ENCODE measurements around the gene KASH5.
"Not testable (repeated sequence)": the region's sequence is repeated elsewhere in the genome, so short reads cannot be mapped to it uniquely, and the experiment has no call there.

Gene KASH5

GRCh38 chr19:49439836-49440235 is 51.8 kb downstream of the KASH5 start:
- DNase-seq: no peak

DNA sequence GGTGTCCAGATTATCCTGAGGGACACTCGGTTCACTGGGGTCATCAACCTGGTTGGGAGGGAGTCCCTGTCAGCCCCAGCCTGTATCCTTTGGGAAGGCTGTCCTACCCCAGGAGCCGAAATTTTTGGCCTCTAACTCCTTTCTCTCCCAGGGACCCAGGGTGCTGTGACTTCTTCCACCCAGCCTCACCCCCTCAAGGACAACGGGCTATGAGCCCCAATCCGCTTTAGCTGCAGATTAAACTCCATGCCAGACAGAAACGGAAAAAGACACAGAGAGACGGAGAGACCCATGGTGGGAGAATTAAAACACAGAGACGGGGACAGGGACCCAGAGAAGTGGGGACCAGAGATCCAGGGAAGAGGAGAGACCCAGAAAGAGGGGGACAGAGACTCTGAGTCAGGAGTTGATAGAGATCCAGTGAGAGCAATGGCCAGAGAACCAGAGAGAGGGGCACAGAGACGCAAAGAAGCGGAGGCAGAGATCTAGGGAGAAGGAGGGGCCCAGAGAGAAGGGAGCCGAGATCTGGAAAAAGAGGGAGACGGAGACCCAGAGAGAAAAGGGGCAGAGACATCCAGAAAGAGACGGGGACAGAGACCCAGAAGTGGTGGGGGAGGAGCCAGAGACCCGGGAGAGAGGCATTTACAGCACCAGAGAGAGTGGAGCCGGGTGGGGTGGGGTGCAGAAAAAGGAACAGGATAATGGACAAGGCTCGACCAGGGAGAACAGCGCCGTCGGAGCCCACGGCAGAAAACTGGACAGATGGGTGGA is 52.6 kb downstream of the KASH5 start:
- DNase-seq: no peak

DNA sequence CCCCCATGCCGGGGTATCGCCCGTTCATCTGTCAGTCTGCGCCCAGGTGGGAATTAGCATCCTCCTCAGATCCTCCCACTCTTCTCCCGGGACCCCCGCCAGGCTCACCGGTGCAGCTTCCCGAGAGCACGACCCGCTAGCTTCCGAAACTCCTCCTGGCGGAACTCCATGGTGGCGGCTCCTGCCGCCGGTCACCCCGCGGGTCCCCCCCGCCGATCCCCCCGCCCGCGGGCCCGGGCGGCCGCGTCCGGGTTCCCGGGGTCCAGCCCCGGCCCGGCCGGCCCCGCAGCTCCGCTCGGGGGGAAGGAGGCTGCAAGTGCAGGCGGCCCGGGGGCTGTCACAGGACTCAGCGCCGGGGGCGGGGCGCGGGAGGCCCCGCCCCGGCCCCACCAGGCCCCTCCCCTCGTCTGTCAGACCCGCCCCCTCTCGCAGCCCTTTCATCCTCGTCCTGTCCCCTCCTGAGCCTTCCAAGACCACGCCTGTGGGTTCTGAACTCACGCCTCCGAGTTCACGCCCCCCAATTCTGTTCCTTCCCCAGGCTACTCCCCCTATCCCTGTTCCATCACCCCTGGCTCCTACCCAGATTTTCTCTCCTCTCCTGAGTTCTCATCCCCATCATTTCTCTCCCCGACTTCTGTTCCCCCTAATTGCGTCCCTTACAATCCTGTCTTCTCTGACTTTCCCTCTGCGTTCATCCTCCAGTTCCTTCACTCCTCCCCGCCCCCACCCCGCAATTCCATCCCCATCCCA is 53.3 kb downstream of the KASH5 start, which contains the start of gene SLC17A7:
Gene SLC17A7, minus strand, starts transcription at position 318 of the 750 bp plus-strand sequence. Its CDS starts 148 bp downstream, at position 170.
- DNase-seq: no peak

DNA sequence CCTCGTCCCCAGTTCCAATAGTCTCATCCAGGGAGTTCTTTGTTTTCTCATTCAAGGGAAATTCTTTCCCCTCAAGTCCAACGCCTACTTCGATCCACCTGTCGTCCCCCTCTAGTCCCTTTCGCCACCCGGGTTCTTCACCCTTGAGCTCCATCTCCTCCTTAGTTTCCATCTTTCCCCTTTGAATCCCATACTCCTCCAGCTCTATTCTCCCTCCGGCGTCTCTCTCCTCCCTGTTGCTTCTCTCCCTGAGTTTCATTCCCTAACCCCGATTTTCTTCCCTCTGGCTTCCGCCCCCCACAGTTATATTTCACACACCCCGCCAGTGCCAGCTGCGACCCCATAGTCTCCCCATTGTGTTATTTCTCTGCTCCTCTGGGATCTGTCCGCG is 53.9 kb downstream of the KASH5 start:
- DNase-seq: no peak

DNA sequence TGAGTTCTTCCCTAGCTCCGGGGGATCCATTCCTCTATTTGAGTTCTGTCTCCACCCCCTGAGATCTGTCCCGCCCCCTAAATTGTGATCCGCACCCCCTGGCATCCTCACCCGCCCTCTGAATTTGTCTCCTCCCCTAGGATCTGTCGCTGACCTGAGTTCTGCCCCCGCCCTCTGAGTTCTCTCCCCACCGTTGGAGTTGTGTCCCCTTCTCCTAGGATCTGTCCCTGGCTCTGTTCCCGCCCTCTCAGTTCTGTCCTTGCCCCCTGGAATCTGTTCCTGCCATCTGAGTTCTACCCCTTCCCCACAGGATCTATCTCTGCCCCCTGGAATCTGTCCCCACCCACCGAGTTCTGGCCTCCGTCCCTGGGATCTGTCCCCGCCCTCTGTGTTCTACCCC is 54.3 kb downstream of the KASH5 start:
- no peak for DNase-seq

- DNase-seq: no peak
Observed at GRCh38 chr19:49442771-49443365, 54.8 kb downstream of the KASH5 start.

GRCh38 chr19:49443366-49444099 is 55.5 kb downstream of the KASH5 start:
- DNase-seq: peak; percentile 90

- not testable (repeated sequence) for DNase-seq
Observed at GRCh38 chr19:49444100-49444700, 56.2 kb downstream of the KASH5 start.

DNA sequence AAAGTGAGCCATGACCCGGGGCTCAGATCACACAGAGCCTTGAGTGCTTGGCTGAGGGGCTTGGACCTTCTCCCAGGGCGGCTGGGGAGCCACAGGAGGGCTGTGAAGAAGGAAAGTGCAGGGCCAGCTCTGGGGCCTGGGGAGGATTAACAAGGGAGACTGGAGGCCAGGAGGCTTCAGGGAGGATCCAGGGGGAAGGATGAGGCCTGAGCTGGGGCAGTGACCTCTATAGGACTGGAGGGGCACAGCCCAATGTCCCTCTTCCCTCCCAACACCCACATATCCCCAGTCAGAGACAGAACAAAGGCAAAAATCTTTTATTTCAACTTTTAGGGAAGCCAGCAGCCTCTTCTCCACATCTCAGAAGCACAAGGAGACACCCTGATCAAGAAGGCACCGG is 57.9 kb downstream of the KASH5 start:
- no peak for DNase-seq

DNA sequence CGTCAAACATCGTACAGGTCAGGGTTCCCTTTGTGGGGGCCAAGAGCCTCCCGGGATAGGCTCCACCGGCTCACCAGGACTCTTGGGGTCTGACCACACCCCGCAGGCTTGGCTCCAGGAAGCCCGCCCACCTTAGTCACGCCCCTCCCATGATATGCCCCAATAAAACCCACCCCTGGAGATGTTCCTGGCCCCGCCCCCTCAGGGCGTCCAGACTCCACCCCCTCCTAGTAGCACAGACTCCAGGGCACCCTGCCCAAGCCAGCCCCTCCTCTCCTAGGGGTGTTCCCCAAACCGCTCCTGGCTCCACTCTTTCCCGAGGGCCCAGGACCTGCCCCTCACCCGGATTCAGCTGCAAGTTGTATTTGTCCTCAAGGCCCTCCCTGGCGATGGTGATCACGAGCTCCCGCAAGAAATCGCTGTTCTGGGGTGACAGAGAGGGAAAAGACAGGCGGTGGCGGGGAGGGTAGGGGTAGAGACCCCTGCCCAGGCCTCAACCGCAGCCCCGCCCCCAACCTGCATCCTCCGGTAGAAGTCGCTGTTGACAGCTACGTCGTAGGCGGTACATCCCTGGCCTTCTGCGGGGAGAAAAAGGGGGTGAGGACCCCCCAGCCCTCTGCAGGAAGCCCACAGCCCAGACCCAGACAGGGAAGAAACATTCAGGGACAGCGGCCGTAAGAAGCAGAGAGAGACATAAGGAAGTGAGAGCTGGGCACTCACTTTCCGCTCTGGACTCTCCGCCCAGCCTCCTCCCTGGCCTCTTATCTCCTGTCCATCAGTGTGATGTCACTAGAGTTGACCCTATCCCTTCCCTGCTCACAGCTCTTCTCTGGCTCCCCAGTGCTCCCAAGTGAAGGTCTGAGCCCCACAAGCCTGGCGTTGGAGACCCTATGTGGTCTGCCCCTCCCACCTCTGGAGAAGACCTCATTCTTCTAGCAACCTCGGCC is 59.7 kb downstream of the KASH5 start:
- no peak for DNase-seq

DNA sequence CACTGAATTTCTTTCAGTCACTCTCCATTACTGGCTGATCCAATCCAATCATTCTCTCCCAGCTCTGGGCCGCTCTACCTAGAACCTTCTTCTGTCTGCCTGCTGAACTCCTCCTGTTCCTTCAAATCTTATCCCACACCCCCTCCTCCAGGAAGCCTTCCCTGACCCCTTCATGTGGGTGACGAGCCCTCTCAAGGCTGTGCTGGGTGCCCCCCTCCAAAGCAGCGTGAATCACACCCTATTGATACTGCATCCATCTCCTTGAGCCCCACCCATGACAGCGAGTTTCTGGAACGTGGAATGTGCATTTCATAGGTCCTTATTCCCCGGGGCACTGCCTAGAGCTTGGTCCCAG is 60.4 kb downstream of the KASH5 start:
- no peak for DNase-seq

GRCh38 chr19:49450405-49450804 is 62.4 kb downstream of the KASH5 start:
- DNase-seq: no peak

DNA sequence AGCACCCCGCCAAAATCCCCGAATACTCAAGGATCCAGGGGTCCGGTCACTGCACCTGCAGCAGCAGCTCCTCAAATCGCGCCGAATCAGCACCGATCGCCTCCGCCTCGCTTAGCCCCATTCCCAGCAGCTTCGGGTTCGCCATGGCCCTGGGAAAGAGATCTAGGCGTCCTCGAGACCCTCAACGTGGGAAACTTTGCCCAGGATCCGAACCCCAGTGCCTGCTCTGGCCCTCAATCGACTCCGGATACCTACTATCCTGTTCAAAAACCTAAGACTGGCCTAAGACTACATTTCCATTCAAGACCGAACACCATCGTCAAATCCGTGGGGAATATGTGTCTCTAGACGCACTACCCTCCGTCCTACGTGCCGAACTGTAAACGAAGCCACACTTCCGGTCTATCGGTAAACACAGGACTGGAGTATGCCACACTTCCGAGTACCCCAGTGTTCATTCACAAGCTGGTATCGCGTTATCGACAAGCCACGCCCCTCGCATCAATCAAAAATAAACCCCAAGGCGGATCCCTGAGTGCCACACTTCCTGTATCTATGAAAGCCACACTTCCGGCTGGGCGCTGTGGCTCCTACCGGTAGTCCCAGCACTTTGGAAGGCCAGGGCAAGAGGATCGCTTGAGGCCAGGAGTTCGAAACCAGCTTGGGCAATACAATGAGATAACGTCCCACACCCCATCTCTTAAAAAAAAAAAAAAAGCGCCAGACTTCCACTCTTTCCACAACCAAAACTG is 63.6 kb downstream of the KASH5 start, which contains the start of gene PIH1D1:
Gene PIH1D1, minus strand, starts transcription at position 385 of the 752 bp plus-strand sequence. Its CDS starts 240 bp downstream, at position 145.
- peak; percentile 97 for DNase-seq

- peak; percentile 100 for DNase-seq
Observed at GRCh38 chr19:49453013-49453756, 65.1 kb downstream of the KASH5 start, which contains the start of gene ALDH16A1. Gene ALDH16A1, plus strand, starts transcription at chr19:49453225. Its CDS starts 107 bp downstream, at chr19:49453332.

- no peak for DNase-seq
Observed at GRCh38 chr19:49453757-49454240, 65.8 kb downstream of the KASH5 start.

GRCh38 chr19:49455773-49456172 is 67.7 kb downstream of the KASH5 start:
- DNase-seq: no peak

DNA sequence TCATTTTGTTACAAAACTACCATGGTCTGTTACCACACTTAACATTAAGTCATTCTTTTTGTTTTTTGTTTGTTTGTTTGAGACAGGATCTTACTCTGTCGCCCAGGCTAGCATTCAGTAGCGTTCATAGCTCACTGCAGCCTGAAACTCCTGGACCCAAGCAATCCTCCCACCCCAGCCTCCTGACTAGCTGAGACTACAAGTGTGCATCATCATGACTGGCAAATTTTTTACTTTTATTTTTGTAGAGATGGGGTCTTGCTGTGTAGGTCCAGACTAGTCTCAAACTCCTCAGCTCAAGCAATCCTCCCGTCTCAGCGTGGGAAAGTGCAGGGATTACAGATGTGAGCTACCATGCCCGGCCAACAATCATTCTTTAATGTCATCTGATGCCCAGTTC is 68.3 kb downstream of the KASH5 start:
- no peak for DNase-seq

GRCh38 chr19:49458567-49458903 is 70.5 kb downstream of the KASH5 start:
- no peak for DNase-seq

DNA sequence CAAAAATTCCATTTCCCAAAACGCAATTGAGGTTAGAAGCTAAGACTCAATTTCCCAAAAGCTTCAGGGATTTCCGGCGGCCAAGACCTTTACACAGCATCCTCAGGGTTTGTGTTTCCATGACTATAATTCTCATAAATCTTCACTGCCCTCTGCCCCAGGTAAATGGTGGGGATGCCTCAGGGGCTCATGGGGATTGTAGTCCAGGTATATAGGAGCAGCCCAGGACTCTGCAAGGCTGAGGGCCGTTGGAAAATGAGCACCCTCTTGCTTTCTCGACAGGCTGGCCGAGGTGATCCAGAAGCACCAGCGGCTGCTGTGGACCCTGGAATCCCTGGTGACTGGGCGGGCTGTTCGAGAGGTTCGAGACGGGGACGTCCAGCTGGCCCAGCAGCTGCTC is 71.3 kb downstream of the KASH5 start:
- DNase-seq: no peak

DNA sequence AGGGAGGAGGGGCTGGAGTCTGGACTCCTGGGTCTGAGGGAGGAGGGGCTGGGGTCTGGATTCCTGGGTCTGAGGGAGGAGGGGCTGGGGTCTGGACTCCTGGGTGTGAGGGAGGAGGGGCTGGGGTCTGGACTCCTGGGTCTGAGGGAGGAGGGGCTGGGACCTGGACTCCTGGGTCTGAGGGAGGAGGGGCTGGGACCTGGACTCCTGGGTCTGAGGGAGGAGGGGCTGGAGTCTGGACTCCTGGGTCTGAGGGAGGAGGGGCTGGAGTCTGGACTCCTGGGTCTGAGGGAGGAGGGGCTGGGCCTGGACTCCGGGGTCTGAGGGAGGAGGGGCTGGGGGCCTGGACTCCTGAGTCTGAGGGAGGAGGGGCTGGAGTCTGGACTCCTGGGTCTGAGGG is 73.1 kb downstream of the KASH5 start:
- DNase-seq: not testable (repeated sequence)

Data from KG1 (cell line).